Nephron progenitor cell (in vitro differentiated cells): Measurements from ENCODE around the gene PIGH.
"Not testable (repeated sequence)": the region's sequence is repeated elsewhere in the genome, so short reads cannot be mapped to it uniquely, and the experiment has no call there.

Source experiments
- DNase-seq: peaks from one replicate; pipeline ENCODE4 v3.0.0; 2021
- H3K27ac Mint-ChIP-seq: 2 replicates; pipeline ENCODE4 v1.8.0; 2021; ENCODE audit warnings: mild to moderate bottlenecking, moderate library complexity, mixed read lengths
- H3K27me3 Mint-ChIP-seq: 2 replicates; pipeline ENCODE4 v1.8.0; 2021; ENCODE audit warnings: mild to moderate bottlenecking, low read depth, mixed read lengths; ENCODE audit not compliant: poor library complexity
- H3K36me3 Mint-ChIP-seq: 2 replicates; pipeline ENCODE4 v1.8.0; 2021; ENCODE audit warnings: low read depth, mixed read lengths
- H3K4me1 Mint-ChIP-seq: 2 replicates; pipeline ENCODE4 v1.8.0; 2021; ENCODE audit warnings: mixed read lengths
- H3K4me3 Mint-ChIP-seq: 2 replicates; pipeline ENCODE4 v1.8.0; 2021; ENCODE audit warnings: mild to moderate bottlenecking, moderate library complexity, mixed read lengths
- H3K9me3 Mint-ChIP-seq: 2 replicates; pipeline ENCODE4 v1.8.0; 2021; ENCODE audit warnings: mild to moderate bottlenecking, moderate library complexity, mixed read lengths
- CTCF ChIP-seq: fragments of 200-600 bp; sonication (generic); IDR thresholded peaks from 2 replicates; pipeline ENCODE4 v1.5.0; 2021; ENCODE audit warnings: antibody characterized with exemption

The PIGH gene

GRCh38 chr14:67553547-67553946 is 46.5 kb downstream of the PIGH start:
- H3K27ac Mint-ChIP-seq: no peak overlapping the region
- H3K4me3 Mint-ChIP-seq: no peak overlapping the region
- no peak for TF ChIP-seq CTCF
- H3K9me3 Mint-ChIP-seq: no peaks in the 10 kb centered on the region
- no peaks in the 10 kb centered on the region for H3K27me3 Mint-ChIP-seq
- peaks cover 52% of the 10 kb centered on the region for H3K36me3 Mint-ChIP-seq
- H3K4me1 Mint-ChIP-seq: no peaks in the 10 kb centered on the region
- DNase-seq: no peak

GRCh38 chr14:67551940-67552339 is 48.1 kb downstream of the PIGH start:
- Mint-ChIP-seq H3K9me3 (no peaks in the 10 kb centered on the region), H3K4me1 (no peaks in the 10 kb centered on the region), H3K4me3 (no peak overlapping the region), H3K36me3 (peaks cover 45% of the 10 kb centered on the region), H3K27ac (no peak overlapping the region), H3K27me3 (no peaks in the 10 kb centered on the region)
- DNase-seq: no peak
- no peak for TF ChIP-seq CTCF

- H3K4me3 Mint-ChIP-seq: no peak overlapping the region
- DNase-seq: no peak
- H3K27me3 Mint-ChIP-seq: no peaks in the 10 kb centered on the region
- no peak for TF ChIP-seq CTCF
- H3K9me3 Mint-ChIP-seq: no peaks in the 10 kb centered on the region
- no peak overlapping the region for H3K27ac Mint-ChIP-seq
- peaks cover 49% of the 10 kb centered on the region for H3K36me3 Mint-ChIP-seq
- no peaks in the 10 kb centered on the region for H3K4me1 Mint-ChIP-seq
Observed at GRCh38 chr14:67551123-67551522, 48.9 kb downstream of the PIGH start.

GRCh38 chr14:67549734-67550133 is 50.3 kb downstream of the PIGH start:
- Mint-ChIP-seq H3K4me3 (no peak overlapping the region), H3K27ac (no peak overlapping the region), H3K36me3 (peaks cover 55% of the 10 kb centered on the region), H3K27me3 (no peaks in the 10 kb centered on the region), H3K4me1 (no peaks in the 10 kb centered on the region), H3K9me3 (peaks cover 6% of the 10 kb centered on the region)
- DNase-seq: no peak
- TF ChIP-seq CTCF: no peak

- no peak for DNase-seq
- H3K4me3 Mint-ChIP-seq: no peak overlapping the region
- no peaks in the 10 kb centered on the region for H3K27me3 Mint-ChIP-seq
- no peak overlapping the region for H3K27ac Mint-ChIP-seq
- TF ChIP-seq CTCF: no peak
- H3K4me1 Mint-ChIP-seq: no peaks in the 10 kb centered on the region
- H3K36me3 Mint-ChIP-seq: peaks cover 72% of the 10 kb centered on the region
- peaks cover 21% of the 10 kb centered on the region for H3K9me3 Mint-ChIP-seq
Observed at GRCh38 chr14:67547224-67547780, 52.8 kb downstream of the PIGH start.

GRCh38 chr14:67544590-67544989 is 55.5 kb downstream of the PIGH start:
- Mint-ChIP-seq H3K36me3 (peaks cover 62% of the 10 kb centered on the region), H3K27ac (no peak overlapping the region), H3K4me3 (no peak overlapping the region), H3K9me3 (peaks cover 21% of the 10 kb centered on the region), H3K27me3 (no peaks in the 10 kb centered on the region), H3K4me1 (peaks cover 18% of the 10 kb centered on the region)
- no peak for TF ChIP-seq CTCF
- no peak for DNase-seq

GRCh38 chr14:67542620-67543019 is 57.4 kb downstream of the PIGH start:
- Mint-ChIP-seq H3K36me3 (peaks cover 53% of the 10 kb centered on the region), H3K9me3 (peaks cover 21% of the 10 kb centered on the region), H3K4me1 (peaks cover 24% of the 10 kb centered on the region)
- H3K4me3 Mint-ChIP-seq, H3K27ac Mint-ChIP-seq, DNase-seq, H3K27me3 Mint-ChIP-seq: not testable (repeated sequence)
